Stimulated activated CD8-positive, alpha-beta memory T cell treated with anti-CD3 and anti-CD28 coated beads, Interleukin-4, amount 100 ng/mL, for 4 hours (primary cell): ENCODE data around the gene HBZ.
"Not testable (repeated sequence)": the region's sequence is repeated elsewhere in the genome, so short reads cannot be mapped to it uniquely, and the experiment has no call there.

Experiments used
- DNase-seq, 2 donors: peaks; one replicate each; pipeline ENCODE4 v3.0.0-alpha.2; 2020; ENCODE audit warnings: low read depth in 2 of 2, low spot score in 1 of 2

HBZ gene

GRCh38 chr16:133716-134115 is 18.7 kb upstream of the HBZ start:
- DNase-seq, result no peak

GRCh38 chr16:138049-138417 is 14.4 kb upstream of the HBZ start:
- no peak for DNase-seq

- no peak for DNase-seq
Measured at GRCh38 chr16:140175-140857, 12.1 kb upstream of the HBZ start.

GRCh38 chr16:142405-142967 is 10.0 kb upstream of the HBZ start:
- no peak for DNase-seq

- no peak for DNase-seq
Measured at GRCh38 chr16:143047-143446, 9.4 kb upstream of the HBZ start.

GRCh38 chr16:143456-143855 is 9.0 kb upstream of the HBZ start:
- no peak for DNase-seq

GRCh38 chr16:144797-145252 is 7.6 kb upstream of the HBZ start:
- no peak for DNase-seq

GRCh38 chr16:146646-147045 is 5.8 kb upstream of the HBZ start:
- DNase-seq, result no peak

- no peak for DNase-seq
Measured at GRCh38 chr16:149024-149660, 3.3 kb upstream of the HBZ start.

- not testable (repeated sequence) for DNase-seq
Measured at GRCh38 chr16:153129-153521, 681 bp downstream of the HBZ start.

- not testable (repeated sequence) for DNase-seq
Measured at GRCh38 chr16:153550-154216, 1.2 kb downstream of the HBZ start.

GRCh38 chr16:154217-155030 is 2.0 kb downstream of the HBZ start:
- DNase-seq, result no peak

- DNase-seq, result no peak
Measured at GRCh38 chr16:155031-155398, 2.6 kb downstream of the HBZ start.

- no peak for DNase-seq
Measured at GRCh38 chr16:159136-159849, 6.8 kb downstream of the HBZ start.

- not testable (repeated sequence) for DNase-seq
Measured at GRCh38 chr16:160242-160641, 7.8 kb downstream of the HBZ start.

GRCh38 chr16:160691-161190 is 8.3 kb downstream of the HBZ start:
- DNase-seq, result no peak

- DNase-seq, result no peak
Measured at GRCh38 chr16:162271-162991, 10.0 kb downstream of the HBZ start.

GRCh38 chr16:163139-163538 is 10.7 kb downstream of the HBZ start:
- DNase-seq, result not testable (repeated sequence)

- DNase-seq, result not testable (repeated sequence)
Measured at GRCh38 chr16:163696-164095, 11.3 kb downstream of the HBZ start.
